GM18870 (cell line): Measurements from ENCODE around the gene PGAP2.
"Not testable (repeated sequence)": the region's sequence is repeated elsewhere in the genome, so short reads cannot be mapped to it uniquely, and the experiment has no call there.

ENCODE experiments used
- ATAC-seq: cut with Tn5 transposase; IDR thresholded peaks from one replicate; pipeline ENCODE4 v1.9.1; 2021; ENCODE audit warnings: moderate library complexity; ENCODE audit not compliant: unreplicated experiment

PGAP2 gene

DNA sequence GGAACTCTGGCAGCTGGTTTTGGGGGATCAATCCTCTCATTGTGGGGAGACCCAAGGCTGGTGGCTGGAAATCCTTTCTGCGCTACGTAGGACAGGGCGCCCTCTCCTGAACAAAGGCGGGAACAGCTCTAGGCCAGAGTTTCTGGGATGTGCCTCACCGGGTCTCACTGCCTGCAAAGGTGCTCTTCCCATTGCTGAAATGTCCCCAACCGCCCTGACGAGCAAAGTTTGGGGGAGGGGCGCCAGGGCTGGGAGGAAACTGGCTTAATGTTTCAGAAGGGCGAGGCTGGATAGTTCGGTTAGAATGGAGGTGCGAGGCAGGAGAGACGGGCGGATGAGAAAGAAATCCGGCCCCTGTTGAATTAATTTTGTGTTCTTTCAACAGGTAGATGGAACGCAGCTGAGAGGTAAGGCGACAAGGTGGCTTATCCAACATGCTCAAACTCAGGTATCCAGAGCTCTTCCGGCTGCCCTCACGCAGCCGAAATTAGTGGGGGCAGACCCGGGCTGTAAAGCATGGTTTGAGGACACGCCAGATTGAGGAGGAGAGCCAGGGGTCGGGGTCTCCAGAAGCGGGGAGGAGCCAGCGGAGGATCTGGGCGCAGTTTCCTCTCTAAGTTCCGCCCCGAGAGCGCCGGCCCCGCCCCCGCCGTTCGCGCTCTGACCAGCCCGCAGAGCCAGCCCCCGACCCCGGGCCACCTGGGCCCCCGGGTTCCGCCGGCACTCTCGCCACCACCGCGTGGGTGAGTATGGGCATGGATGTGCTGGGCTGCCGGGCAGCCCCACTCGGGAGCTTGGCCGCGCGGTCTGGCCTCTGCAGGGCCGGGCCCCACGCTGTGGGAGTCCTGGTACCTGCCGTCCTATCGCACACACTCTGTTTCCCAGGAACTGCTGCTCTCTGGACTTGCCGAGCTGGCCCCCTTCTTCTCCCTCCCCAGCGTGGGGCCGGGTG, at the start of gene PGAP2:
PGAP2 (plus strand) TSS at position 652 of the 952 bp plus-strand sequence. CDS start 2,700 bp downstream, outside the sequence.
- no peak for ATAC-seq

DNA sequence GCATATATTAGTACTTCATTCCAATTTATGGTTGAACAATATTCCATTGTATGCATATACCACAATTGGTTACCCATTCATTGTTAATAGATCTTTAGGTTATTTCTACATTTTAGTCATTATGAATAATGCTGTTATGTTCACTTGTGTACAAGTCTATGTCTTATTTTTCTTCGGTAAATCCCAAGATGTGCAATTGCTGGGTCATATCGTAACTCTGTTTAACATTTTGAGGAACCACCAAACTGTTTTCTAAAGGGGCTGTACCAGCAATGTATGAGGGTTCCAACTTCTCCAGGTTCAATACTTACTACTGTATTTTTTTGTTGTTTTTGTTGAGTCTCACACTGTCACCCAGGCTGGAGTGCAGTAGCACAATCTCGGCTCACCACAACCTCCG, 44.1 kb upstream of the PGAP2 start:
- ATAC-seq, result no peak

- not testable (repeated sequence) for ATAC-seq
These were observed 41.5 kb upstream of the PGAP2 start for GRCh38 chr11:3766836-3767235.

GRCh38 chr11:3767536-3767935, 40.8 kb upstream of the PGAP2 start:
- ATAC-seq, result no peak

DNA sequence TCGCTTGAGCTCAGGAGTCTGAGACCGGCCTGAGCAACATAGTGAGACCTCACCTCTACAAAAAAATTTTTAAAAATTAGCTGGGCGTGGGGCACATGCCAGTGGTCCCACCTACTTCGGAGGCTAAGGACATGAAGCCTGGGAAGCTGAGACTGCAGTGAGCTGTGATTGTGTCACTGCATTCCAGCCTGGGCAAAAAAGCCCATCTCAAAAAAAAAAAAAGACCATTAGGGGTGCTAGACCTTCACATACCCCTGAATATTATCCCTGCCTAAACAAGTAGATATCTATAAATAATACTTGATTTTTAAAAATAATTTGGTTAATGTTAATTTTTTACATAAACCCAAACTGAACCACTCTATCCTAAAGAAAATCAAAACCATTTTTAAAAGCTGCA, 35.2 kb upstream of the PGAP2 start:
- ATAC-seq, result no peak

DNA sequence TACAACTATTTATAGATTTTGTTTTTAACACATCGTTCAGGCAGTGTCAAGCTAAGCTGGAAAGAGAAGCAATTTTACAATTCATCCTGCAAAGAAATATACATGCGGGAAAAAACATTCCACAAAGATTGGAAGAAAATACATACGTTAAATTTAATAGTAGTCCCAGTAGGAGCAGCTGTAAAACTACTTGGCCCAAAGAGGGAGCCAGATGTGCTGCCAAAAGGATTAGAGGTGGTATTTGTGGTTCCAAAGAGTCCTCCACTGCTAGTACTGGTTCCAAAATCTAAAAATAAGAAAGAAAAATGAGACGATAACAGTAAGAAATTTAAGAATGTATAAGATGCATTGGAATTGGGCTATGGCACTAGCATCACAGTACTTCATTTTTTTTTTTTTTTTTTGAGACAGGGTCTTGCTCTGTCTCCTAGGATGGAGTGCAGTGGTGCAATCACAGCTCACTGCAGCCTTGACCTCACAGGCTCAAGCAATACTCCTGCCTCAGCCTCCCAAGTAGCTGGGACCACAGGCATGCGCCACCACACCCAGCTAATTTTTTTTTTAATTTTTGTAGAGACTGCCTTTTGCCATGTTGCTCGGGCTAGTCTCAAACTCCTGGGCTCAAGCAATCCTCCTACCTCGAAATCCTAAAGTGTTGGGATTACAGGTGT, 32.5 kb upstream of the PGAP2 start:
- no peak for ATAC-seq

GRCh38 chr11:3781423-3781822, 26.9 kb upstream of the PGAP2 start:
- ATAC-seq, result no peak

DNA sequence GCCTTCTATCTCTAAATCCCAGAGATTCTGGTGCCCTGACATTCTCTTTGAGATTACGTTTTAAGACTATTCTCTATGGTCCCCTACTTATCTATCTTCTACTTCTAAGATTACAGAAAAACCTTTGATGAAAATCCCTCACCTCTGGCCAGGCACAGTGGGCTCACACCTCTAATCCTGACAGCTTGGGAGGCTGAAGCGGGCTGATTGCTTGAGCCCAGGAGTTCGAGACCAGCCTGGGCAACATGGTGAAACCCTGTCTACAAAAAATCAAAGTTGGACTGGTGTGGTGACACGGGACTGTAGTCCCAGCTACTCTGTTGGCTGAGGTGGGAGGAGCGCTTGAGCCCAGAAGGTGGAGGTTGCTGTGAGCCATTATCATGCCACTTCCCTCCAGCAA, 25.4 kb upstream of the PGAP2 start:
- no peak for ATAC-seq

GRCh38 chr11:3783611-3784010, 24.7 kb upstream of the PGAP2 start:
- ATAC-seq, result no peak

- ATAC-seq, result no peak
These were observed 21.5 kb upstream of the PGAP2 start for GRCh38 chr11:3786781-3787428.

- ATAC-seq, result not testable (repeated sequence)
These were observed 14.0 kb upstream of the PGAP2 start for GRCh38 chr11:3794387-3794786.

- ATAC-seq, result no peak
These were observed 13.0 kb upstream of the PGAP2 start for GRCh38 chr11:3795131-3796001.

DNA sequence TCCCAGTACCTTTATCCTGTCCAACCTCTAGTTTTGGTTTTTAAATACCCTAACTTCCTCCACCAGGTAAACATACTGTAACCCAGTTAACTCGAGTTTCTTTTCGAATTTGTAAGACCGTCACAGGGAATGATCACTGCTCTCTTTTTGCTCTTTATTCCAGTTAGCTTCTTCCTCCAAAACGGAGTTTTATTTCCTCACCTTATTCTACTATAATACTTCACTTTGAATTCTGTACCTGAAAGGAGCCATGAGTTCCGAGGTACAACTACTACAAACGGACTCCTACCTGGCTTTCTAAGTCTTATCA, 12.4 kb upstream of the PGAP2 start:
- ATAC-seq, result no peak

- ATAC-seq, result no peak
These were observed 12.0 kb upstream of the PGAP2 start for GRCh38 chr11:3796346-3796745.

GRCh38 chr11:3796801-3797328, 11.5 kb upstream of the PGAP2 start:
- ATAC-seq, result peak; percentile 16

DNA sequence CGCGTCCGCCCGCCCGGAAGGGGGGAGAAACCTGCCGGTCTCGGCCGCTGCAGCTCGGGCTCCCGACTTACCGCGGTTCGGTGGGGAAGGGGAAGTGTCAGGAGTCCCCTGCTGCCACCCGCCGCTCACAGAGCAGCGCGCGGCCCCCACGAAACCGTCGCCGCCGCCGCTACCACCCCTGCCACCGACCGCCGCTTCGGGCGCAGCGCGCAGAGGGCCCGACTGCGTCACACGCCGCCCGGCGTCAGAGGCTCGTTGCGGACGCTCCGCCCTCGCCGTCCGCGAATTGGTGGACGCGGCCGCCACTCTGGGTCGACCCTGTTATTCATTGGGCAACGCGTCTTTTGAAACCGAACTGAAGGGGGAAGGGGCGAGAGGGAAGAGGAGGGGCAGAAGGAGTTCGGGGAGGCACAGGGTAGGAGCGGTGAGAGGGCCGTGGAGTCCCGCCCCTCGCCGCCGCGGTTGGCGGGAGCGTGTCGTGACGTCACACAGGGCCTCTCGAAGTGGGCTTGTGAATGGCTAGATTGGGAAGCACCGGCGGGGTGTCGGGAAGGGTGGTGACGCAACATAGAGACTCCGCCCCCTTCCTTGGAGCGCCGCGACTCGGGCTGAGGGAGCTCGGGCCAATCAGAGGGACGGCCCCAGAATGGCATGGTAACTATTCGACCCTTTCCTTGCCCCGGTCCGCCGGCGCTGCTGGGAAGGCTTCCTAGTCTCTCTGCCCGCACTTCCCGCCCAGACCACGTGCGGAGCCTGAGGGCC, 10.8 kb upstream of the PGAP2 start, which contains the start of gene NUP98:
NUP98 (minus strand) TSS at position 226 of the 762 bp plus-strand sequence. CDS start 15,437 bp downstream, outside the sequence.
- peak; percentile 89 for ATAC-seq

DNA sequence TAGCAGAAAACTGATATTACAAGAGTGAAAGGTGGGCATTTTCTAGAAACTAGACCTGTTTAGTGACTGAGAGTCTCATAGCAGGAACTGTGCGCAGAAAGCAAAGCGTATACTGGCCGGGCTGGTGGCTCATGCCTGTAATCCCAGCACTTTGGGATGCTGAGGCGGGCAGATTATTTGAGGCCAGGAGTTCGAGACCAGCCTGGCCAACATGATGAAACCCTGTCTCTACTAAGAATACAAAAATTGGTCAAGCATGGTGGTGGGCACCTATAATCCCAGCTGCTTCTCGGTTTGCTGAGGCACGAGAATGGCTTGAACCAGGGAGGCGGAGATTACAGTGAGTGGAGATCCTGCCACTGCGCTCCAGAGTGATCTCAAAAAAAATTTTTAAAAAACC, 9.2 kb upstream of the PGAP2 start:
- no peak for ATAC-seq

GRCh38 chr11:3799873-3800272, 8.5 kb upstream of the PGAP2 start:
- no peak for ATAC-seq

GRCh38 chr11:3802011-3802790, 6.2 kb upstream of the PGAP2 start:
- no peak for ATAC-seq
